Neuronal stem cell (in vitro differentiated cells): Measurements from ENCODE around the gene DOCK4.

Experiments
- DNase-seq: peaks from one replicate; pipeline ENCODE4 v3.0.0-alpha.2; 2013; ENCODE audit warnings: low spot score
- H2AFZ ChIP-seq: one replicate; pipeline ENCODE4 v1.6.1; 2013; ENCODE audit warnings: mild to moderate bottlenecking, low read length, inconsistent platforms
- H2AK5ac ChIP-seq: 2 replicates; pipeline ENCODE4 v1.6.1; 2013; ENCODE audit warnings: low read depth, mild to moderate bottlenecking, inconsistent platforms, low read length, moderate library complexity, mixed read lengths
- H2BK120ac ChIP-seq: 2 replicates; pipeline ENCODE4 v1.6.1; 2013; ENCODE audit warnings: low read depth, mild to moderate bottlenecking, inconsistent platforms, low read length, moderate library complexity, mixed read lengths
- H2BK12ac ChIP-seq: one replicate; pipeline ENCODE4 v1.6.1; 2013; ENCODE audit warnings: low read length, inconsistent platforms
- H2BK15ac ChIP-seq: 2 replicates; pipeline ENCODE4 v1.6.1; 2013; ENCODE audit warnings: mild to moderate bottlenecking, low read length, inconsistent platforms, mixed read lengths
- H2BK5ac ChIP-seq: one replicate; pipeline ENCODE4 v1.6.1; 2013; ENCODE audit warnings: inconsistent platforms, mild to moderate bottlenecking, low read length, moderate library complexity
- H3K14ac ChIP-seq: one replicate; pipeline ENCODE4 v1.6.1; 2013; ENCODE audit warnings: low read length, inconsistent platforms
- H3K18ac ChIP-seq: 2 replicates; pipeline ENCODE4 v1.6.1; 2013; ENCODE audit warnings: low read length, inconsistent platforms
- H3K23ac ChIP-seq: 2 replicates; pipeline ENCODE4 v1.6.1; 2013; ENCODE audit warnings: low read depth, mild to moderate bottlenecking, mixed read lengths, low read length, inconsistent platforms; ENCODE audit not compliant: poor library complexity
- H3K27ac ChIP-seq: replicated peaks from 3 replicates; pipeline ENCODE4 v1.5.1; 2013; ENCODE audit warnings: low read length, inconsistent platforms
- H3K27me3 ChIP-seq, 3 experiments: 2 replicates each; pipeline ENCODE4 v1.6.1; 2013; ENCODE audit warnings: low read length in 3 of 3, mild to moderate bottlenecking in 2 of 3, inconsistent platforms in 1 of 3, low read depth in 1 of 3, mixed read lengths in 1 of 3, moderate library complexity in 1 of 3; ENCODE audit not compliant: control insufficient read depth in 3 of 3, insufficient read depth in 3 of 3
- H3K36me3 ChIP-seq, 2 donors: replicated peaks in 1 of 2; 2 replicates each; pipeline ENCODE4 v1.6.1; 2013; ENCODE audit warnings: low read length in 2 of 2; ENCODE audit not compliant: control insufficient read depth in 2 of 2, insufficient read depth in 2 of 2
- H3K4ac ChIP-seq: 2 replicates; pipeline ENCODE4 v1.6.1; 2013; ENCODE audit warnings: inconsistent platforms, mild to moderate bottlenecking, low read length, moderate library complexity
- H3K4me1 ChIP-seq, 2 donors: 1 replicate in 1 of 2; 2 replicates in 1 of 2; pipeline ENCODE4 v1.6.1; 2013; ENCODE audit warnings: low read length in 2 of 2, low read depth in 1 of 2; ENCODE audit not compliant: control insufficient read depth in 2 of 2, insufficient read depth in 1 of 2
- H3K4me2 ChIP-seq: one replicate; pipeline ENCODE4 v1.6.1; 2013; ENCODE audit warnings: mild to moderate bottlenecking, low read length, inconsistent platforms; ENCODE audit not compliant: insufficient read depth, poor library complexity, severe bottlenecking
- H3K4me3 ChIP-seq, 2 donors: 2 replicates each; pipeline ENCODE4 v1.5.1; 2013; ENCODE audit warnings: low read length in 2 of 2, mild to moderate bottlenecking in 2 of 2, inconsistent platforms in 1 of 2, moderate library complexity in 1 of 2
- H3K79me1 ChIP-seq: one replicate; pipeline ENCODE4 v1.6.1; 2013; ENCODE audit warnings: low read depth, mild to moderate bottlenecking, inconsistent platforms, low read length, moderate library complexity
- H3K9ac ChIP-seq: one replicate; pipeline ENCODE4 v1.6.1; 2013; ENCODE audit warnings: mild to moderate bottlenecking, low read depth, low read length, inconsistent platforms; ENCODE audit not compliant: poor library complexity
- H3K9me3 ChIP-seq, 2 donors: replicated peaks in 1 of 2; 2 replicates each; pipeline versions ENCODE3 to v1.6.1; 2013; ENCODE audit warnings: low read length in 2 of 2, mild to moderate bottlenecking in 2 of 2, inconsistent platforms in 1 of 2, low read depth in 1 of 2, mixed read lengths in 1 of 2, moderate library complexity in 1 of 2; ENCODE audit not compliant: control insufficient read depth in 2 of 2, insufficient read depth in 1 of 2
- H4K8ac ChIP-seq: one replicate; pipeline ENCODE4 v1.6.1; 2013; ENCODE audit warnings: low read depth, mild to moderate bottlenecking, inconsistent platforms, low read length, moderate library complexity
- H4K91ac ChIP-seq: one replicate; pipeline ENCODE4 v1.6.1; 2013; ENCODE audit warnings: low read length, low read depth, mild to moderate bottlenecking, inconsistent platforms; ENCODE audit not compliant: poor library complexity
- WGBS, 2 donors: extraction: QIAGEN DNeasy Blood & Tissue Kit; methylation state at CpG; one replicate each; pipeline ENCODE4 v1.1.7; 2013; ENCODE audit warnings: missing lambda C conversion rate in 2 of 2, mixed read lengths in 1 of 2; ENCODE audit not compliant: insufficient read length in 2 of 2, insufficient replicate concordance in 1 of 2; ENCODE audit errors: extremely low coverage in 2 of 2; 5-methylcytosine and 5-hydroxymethylcytosine counted together

DOCK4 gene

DNA sequence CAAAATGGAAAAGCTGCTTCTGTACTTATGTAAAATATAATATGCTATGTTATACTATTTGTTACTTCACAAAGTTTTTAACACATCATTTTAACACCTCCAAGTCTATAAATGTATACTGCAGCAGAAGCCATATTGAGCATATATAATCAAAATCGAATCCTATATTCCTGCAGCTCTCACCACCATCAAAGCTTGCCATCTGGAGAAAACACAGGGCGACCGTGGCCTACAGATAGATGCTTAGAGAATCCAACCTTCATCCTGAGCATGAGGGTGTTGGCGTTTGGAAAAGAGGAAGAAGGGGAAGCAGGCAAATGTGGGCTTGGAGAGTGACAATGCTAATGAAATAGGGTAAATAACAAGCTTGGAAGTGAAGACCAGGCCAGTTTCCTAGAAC lies 385.2 kb downstream of the DOCK4 start:
- Histone ChIP-seq H3K4ac (no peak overlapping the region), H3K79me1 (no peaks in the 10 kb centered on the region), H3K4me1 (no peaks in the 10 kb centered on the region), H3K9ac (no peak overlapping the region), H3K27me3 (no peaks in the 10 kb centered on the region), H3K4me3 (no peak overlapping the region), H4K8ac (no peak overlapping the region), H3K36me3 (peaks cover 0 to 18% of the 10 kb centered on the region in 2 donors), H2BK15ac (no peak overlapping the region), H3K23ac (no peak overlapping the region), H2BK120ac (no peak overlapping the region), H3K4me2 (no peak overlapping the region), H3K14ac (no peak overlapping the region), H2BK12ac (no peak overlapping the region), H2AK5ac (no peak overlapping the region), H2BK5ac (no peak overlapping the region), H3K18ac (no peak overlapping the region), H2AFZ (no peak overlapping the region), H4K91ac (no peak overlapping the region), H3K27ac (no peak overlapping the region), H3K9me3 (no peaks in the 10 kb centered on the region)
- DNase-seq: no peak
- no CpG with 5 or more reads among the region's 4 CpGs for WGBS, 2 donors

- H2BK5ac ChIP-seq: no peak overlapping the region
Measured at GRCh38 chr7:111820621-111821020, 385.6 kb downstream of the DOCK4 start.

DNA sequence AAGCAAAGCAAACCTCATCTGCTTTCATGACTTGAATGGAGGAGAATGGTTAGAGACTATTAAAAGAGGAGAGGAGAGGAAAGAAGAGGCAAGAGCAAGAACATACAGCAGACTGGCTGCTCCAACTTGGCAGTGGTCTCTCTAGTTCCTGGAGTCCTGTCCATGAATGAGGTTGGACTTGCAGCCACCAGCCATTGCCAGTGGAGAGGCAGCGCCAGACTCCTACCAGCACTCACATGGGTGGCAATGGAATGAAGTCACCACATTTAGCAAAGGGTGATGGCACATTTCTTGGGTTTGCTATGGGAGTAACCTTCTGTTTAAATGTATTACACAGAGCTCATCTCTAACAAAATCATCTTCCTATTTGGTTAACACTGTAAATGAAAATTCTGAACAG lies 386.1 kb downstream of the DOCK4 start:
- no peak overlapping the region for H4K8ac ChIP-seq
- no peaks in the 10 kb centered on the region for H3K79me1 ChIP-seq
- no peak overlapping the region for H3K4me2 ChIP-seq
- H2BK12ac ChIP-seq: no peak overlapping the region
- no peak overlapping the region for H4K91ac ChIP-seq
- H3K4me1 ChIP-seq: no peaks in the 10 kb centered on the region
- no peak overlapping the region for H3K4me3 ChIP-seq
- H2AK5ac ChIP-seq: no peak overlapping the region
- no peaks in the 10 kb centered on the region for H3K27me3 ChIP-seq
- H3K27ac ChIP-seq: no peak overlapping the region
- no peak overlapping the region for H3K23ac ChIP-seq
- H3K36me3 ChIP-seq: peaks cover 0 to 18% of the 10 kb centered on the region in 2 donors
- H3K9ac ChIP-seq: no peak overlapping the region
- WGBS, 2 donors: no CpG with 5 or more reads among the region's 1 CpG
- H3K14ac ChIP-seq: no peak overlapping the region
- no peak overlapping the region for H3K18ac ChIP-seq
- no peak overlapping the region for H3K4ac ChIP-seq
- no peak overlapping the region for H2BK5ac ChIP-seq
- H2AFZ ChIP-seq: no peak overlapping the region
- H3K9me3 ChIP-seq: no peaks in the 10 kb centered on the region
- no peak overlapping the region for H2BK120ac ChIP-seq
- DNase-seq: no peak
- no peak overlapping the region for H2BK15ac ChIP-seq

More at GRCh38 chr7:111820621-111821020, 385.6 kb downstream of the DOCK4 start:
- Histone ChIP-seq H2BK15ac (no peak overlapping the region), H3K18ac (no peak overlapping the region), H3K4me3 (no peak overlapping the region), H3K9me3 (no peaks in the 10 kb centered on the region), H3K9ac (no peak overlapping the region), H2BK120ac (no peak overlapping the region), H3K14ac (no peak overlapping the region), H3K36me3 (peaks cover 0 to 18% of the 10 kb centered on the region in 2 donors), H3K4ac (no peak overlapping the region), H2AK5ac (no peak overlapping the region), H3K79me1 (no peaks in the 10 kb centered on the region), H4K8ac (no peak overlapping the region), H2AFZ (no peak overlapping the region), H3K4me2 (no peak overlapping the region), H3K23ac (no peak overlapping the region), H3K4me1 (no peaks in the 10 kb centered on the region), H2BK12ac (no peak overlapping the region), H3K27ac (no peak overlapping the region), H4K91ac (no peak overlapping the region), H3K27me3 (no peaks in the 10 kb centered on the region)
- no peak for DNase-seq
- no CpG with 5 or more reads among the region's 2 CpGs for WGBS, 2 donors

DNA sequence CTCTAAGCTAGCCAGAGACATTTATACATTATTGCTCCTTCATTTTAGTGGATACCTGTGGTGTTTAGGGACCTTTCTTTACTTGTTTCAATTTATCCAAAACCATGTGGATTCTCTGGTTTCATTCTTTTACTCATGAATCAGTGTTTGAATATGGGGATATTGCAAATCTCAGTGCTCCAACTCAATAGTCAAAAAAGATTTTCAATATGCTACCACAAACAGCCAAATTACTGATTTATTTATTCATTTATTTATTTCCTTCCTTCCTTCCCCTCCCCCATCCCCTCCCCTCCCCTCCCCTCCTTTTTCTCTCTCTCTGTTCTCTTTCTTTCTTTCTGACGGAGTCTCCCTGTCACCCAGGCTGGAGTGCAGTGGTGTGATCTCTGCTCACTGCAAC lies 390.8 kb downstream of the DOCK4 start:
- no CpG with 5 or more reads among the region's 1 CpG for WGBS, 2 donors
- no peak overlapping the region for H3K4me3 ChIP-seq
- no peak overlapping the region for H4K8ac ChIP-seq
- no peak overlapping the region for H4K91ac ChIP-seq
- no peaks in the 10 kb centered on the region for H3K9me3 ChIP-seq
- H3K23ac ChIP-seq: no peak overlapping the region
- H3K18ac ChIP-seq: no peak overlapping the region
- no peak for DNase-seq
- no peak overlapping the region for H3K4me2 ChIP-seq
- no peak overlapping the region for H2BK120ac ChIP-seq
- no peak overlapping the region for H3K4ac ChIP-seq
- peaks cover 0 to 6% of the 10 kb centered on the region in 2 donors for H3K36me3 ChIP-seq
- no peaks in the 10 kb centered on the region for H3K79me1 ChIP-seq
- H2BK12ac ChIP-seq: no peak overlapping the region
- H3K27ac ChIP-seq: no peak overlapping the region
- H2BK15ac ChIP-seq: no peak overlapping the region
- H2AFZ ChIP-seq: no peak overlapping the region
- no peak overlapping the region for H3K14ac ChIP-seq
- no peaks in the 10 kb centered on the region for H3K4me1 ChIP-seq
- no peak overlapping the region for H3K9ac ChIP-seq
- H3K27me3 ChIP-seq: no peaks in the 10 kb centered on the region
- H2AK5ac ChIP-seq: no peak overlapping the region
- H2BK5ac ChIP-seq: no peak overlapping the region
